Thyroid gland (tissue), 4 donors: ENCODE measurements around the gene RPAIN. TPM values are rescaled to one million over a fixed set of nuclear protein-coding genes. Genes with fewer than 3 reads are reported as not detected.

Experiments used
- DNase-seq, 2 donors: peaks; one replicate each; pipeline ENCODE4 v3.0.0-alpha.2; 2019
- H3K27ac ChIP-seq, 3 donors: fragments of 200-600 bp; sonication (generic); 1 replicate in 2 of 3; 2 replicates in 1 of 3; pipeline ENCODE4 v1.5.1; 2016 to 2019; ENCODE audit warnings: mild to moderate bottlenecking in 1 of 3, moderate library complexity in 1 of 3
- H3K27me3 ChIP-seq: fragments of 200-600 bp; sonication (generic); one replicate; pipeline ENCODE4 v1.5.1; 2019
- H3K36me3 ChIP-seq, 2 donors: fragments of 200-600 bp; sonication (generic); one replicate each; pipeline ENCODE4 v1.5.1; 2016 to 2019
- H3K4me1 ChIP-seq, 2 donors: fragments of 200-600 bp; sonication (generic); one replicate each; pipeline ENCODE4 v1.5.1; 2017 to 2019
- H3K4me3 ChIP-seq, 3 donors: fragments of 200-600 bp; sonication (generic); replicated peaks in 1 of 3; 1 replicate in 2 of 3; 2 replicates in 1 of 3; pipeline ENCODE4 v1.5.1; 2016; ENCODE audit warnings: mild to moderate bottlenecking in 1 of 3
- H3K9me3 ChIP-seq: fragments of 200-600 bp; sonication (generic); one replicate; pipeline ENCODE4 v1.5.1; 2017
- POLR2A ChIP-seq, 2 donors: fragments of 450-650 bp; IDR thresholded peaks; one replicate each; pipeline ENCODE4 v1.6.1; 2017; ENCODE audit warnings: antibody characterized with exemption in 2 of 2, mild to moderate bottlenecking in 2 of 2, moderate library complexity in 1 of 2
- WGBS, 2 donors: methylation state at CpG; one replicate each; pipeline ENCODE4 v1.1.5; 2017; 5-methylcytosine and 5-hydroxymethylcytosine counted together
- intact Hi-C: fragments of 100-400 bp; cut with DNase I; formaldehyde crosslinking; loops from one replicate; pipeline ENCODE4 v1.15.1; 2023
- total RNA-seq, 4 donors: library from RNA; depleted of rRNA; stranded (reverse); fragments of >200 nt; gene quantifications; one replicate each; pipeline ENCODE4 v1.2.3, GENCODE V29; 2016
- TF ChIP-seq, protein P1 (sequence below), 6 experiments: fragments of 200-600 bp in 3 of 6; fragments of 450-650 bp in 3 of 6; sonication (generic) in 3 of 6; IDR thresholded peaks; one replicate each; pipeline ENCODE4 v1.5.1; 2016 to 2019; ENCODE audit warnings: antibody characterized with exemption in 6 of 6, mild to moderate bottlenecking in 2 of 6, inconsistent platforms in 1 of 6, moderate library complexity in 1 of 6

Gene RPAIN
- total RNA-seq, 4 donors from 2014 or later = 33.9 to 67.1 (median 49.4) TPM

DNA sequence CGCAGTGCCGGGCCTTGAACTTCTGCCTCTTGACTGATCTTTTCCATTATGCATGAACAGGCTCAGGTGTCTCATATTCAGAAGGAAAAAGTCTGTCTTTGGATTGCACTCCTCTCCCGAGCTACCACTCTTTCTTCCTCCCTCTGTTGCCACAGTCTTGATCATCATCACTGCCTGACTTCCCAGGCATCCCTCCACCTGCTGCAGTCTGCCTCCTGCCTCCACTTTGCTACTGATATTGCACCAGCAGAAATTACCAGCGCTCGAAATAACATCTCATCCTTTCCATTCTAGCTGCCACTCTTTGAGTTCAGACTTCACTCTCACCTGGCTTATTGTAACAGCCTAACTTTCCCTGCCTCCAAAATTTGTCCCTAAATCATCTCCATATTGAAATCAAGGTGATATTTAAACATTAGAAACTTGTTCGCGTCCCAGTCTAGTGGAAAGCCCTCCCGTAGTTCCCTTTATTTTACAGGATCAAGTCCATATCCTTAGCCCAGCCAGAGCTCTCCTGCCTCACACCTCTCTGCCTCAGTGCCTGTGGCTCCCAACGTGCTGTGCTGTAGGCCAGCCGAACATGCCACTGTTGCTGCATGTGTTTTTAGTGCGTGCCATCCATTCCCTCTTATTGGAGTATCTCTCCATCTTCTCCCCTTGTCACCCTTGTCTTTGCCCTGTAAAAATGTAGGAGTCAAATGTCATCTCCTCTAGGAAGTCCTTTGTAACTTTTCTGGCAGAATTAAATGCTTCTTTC is 40.5 kb upstream of the RPAIN start:
- WGBS, 2 donors = 90 to 91% methylated on average over 11 of the region's 11 CpGs
- DNase-seq = no peak
- intact Hi-C loops = no loop called here

DNA sequence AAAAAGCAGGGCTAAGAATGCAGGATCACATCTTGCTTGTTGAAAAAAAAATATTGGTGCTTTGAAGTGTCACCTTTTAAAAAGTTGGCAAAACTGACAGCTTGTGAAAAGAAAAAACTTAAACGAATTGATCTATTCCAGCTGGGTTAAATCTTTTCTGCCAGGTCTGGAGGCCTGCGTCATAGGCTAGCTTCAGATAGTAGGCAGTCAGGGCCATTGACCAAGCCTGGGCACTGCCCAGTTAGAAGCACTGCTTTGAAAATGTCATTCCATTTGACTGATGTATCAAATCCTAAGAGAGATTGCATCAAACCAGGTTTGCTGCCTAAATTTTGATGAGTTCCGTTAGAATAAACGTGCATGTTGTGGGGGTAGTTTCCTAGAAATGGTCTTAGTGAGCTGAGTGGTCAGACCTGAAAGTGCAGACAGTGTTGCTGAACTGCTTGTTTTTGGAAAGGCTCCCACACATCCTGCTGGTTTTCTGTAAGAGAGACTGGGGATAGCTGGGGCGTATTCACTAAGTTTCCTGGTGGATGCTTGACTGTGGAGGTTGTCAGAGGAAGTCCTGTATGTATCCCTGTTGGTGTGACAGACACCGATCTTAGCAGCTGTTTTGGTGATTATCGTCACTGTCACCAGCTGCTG is 39.4 kb upstream of the RPAIN start:
- peaks cover 69 to 87% of the 10 kb centered on the region in 2 donors for H3K36me3 ChIP-seq
- H3K27me3 ChIP-seq = no peaks in the 10 kb centered on the region
- H3K27ac ChIP-seq = no peak overlapping the region
- intact Hi-C loops = no loop called here
- no peaks in the 10 kb centered on the region for H3K9me3 ChIP-seq
- DNase-seq = no peak
- TF ChIP-seq, protein P1, sequence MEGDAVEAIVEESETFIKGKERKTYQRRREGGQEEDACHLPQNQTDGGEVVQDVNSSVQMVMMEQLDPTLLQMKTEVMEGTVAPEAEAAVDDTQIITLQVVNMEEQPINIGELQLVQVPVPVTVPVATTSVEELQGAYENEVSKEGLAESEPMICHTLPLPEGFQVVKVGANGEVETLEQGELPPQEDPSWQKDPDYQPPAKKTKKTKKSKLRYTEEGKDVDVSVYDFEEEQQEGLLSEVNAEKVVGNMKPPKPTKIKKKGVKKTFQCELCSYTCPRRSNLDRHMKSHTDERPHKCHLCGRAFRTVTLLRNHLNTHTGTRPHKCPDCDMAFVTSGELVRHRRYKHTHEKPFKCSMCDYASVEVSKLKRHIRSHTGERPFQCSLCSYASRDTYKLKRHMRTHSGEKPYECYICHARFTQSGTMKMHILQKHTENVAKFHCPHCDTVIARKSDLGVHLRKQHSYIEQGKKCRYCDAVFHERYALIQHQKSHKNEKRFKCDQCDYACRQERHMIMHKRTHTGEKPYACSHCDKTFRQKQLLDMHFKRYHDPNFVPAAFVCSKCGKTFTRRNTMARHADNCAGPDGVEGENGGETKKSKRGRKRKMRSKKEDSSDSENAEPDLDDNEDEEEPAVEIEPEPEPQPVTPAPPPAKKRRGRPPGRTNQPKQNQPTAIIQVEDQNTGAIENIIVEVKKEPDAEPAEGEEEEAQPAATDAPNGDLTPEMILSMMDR (IDR thresholded peaks at IDR 0.05) = no peak
- no peak for TF ChIP-seq POLR2A (IDR thresholded peaks at IDR 0.05)
- 84 to 88% methylated on average over 6 to 7 of the region's 7 CpGs for WGBS, 2 donors
- no peaks in the 10 kb centered on the region for H3K4me1 ChIP-seq
- H3K4me3 ChIP-seq = no peak overlapping the region

More for the DNA sequence above, 40.5 kb upstream of the RPAIN start:
- no peaks in the 10 kb centered on the region for H3K9me3 ChIP-seq
- H3K36me3 ChIP-seq = peaks cover 61 to 82% of the 10 kb centered on the region in 2 donors
- no peak overlapping the region for H3K27ac ChIP-seq
- H3K4me1 ChIP-seq = no peaks in the 10 kb centered on the region
- no peaks in the 10 kb centered on the region for H3K27me3 ChIP-seq
- no peak overlapping the region for H3K4me3 ChIP-seq
- TF ChIP-seq, protein P1 (IDR thresholded peaks at IDR 0.05) = no peak
- TF ChIP-seq POLR2A (IDR thresholded peaks at IDR 0.05) = no peak

DNA sequence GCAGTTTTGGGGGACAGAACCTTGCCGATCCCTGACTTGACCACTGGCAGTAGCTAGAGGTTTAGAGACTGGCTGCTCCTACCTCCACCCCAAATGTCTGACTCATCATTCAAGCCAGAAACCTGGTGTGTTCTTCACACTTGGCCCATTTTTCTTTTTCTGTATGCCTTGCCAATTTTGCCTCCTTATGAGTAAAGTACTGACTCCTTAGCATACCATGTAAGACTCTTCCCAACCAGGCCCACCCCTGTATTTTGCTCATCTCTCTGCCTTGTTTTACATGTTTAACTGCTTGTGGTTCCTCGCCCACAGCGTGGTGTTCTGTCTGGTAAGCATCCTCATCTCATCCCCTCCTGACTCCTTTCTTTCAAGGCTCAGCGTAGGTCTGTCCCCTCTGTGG is 38.4 kb upstream of the RPAIN start:
- Histone ChIP-seq H3K4me3 (no peak overlapping the region), H3K27ac (no peak overlapping the region), H3K9me3 (no peaks in the 10 kb centered on the region), H3K36me3 (peaks cover 76 to 92% of the 10 kb centered on the region in 2 donors), H3K27me3 (no peaks in the 10 kb centered on the region), H3K4me1 (no peaks in the 10 kb centered on the region)
- intact Hi-C loops = no loop called here
- WGBS, 2 donors = 98 to 99% methylated on average over 4 of the region's 4 CpGs
- no peak for DNase-seq
- no peak for TF ChIP-seq POLR2A (IDR thresholded peaks at IDR 0.05)
- TF ChIP-seq, protein P1 (IDR thresholded peaks at IDR 0.05) = no peak

DNA sequence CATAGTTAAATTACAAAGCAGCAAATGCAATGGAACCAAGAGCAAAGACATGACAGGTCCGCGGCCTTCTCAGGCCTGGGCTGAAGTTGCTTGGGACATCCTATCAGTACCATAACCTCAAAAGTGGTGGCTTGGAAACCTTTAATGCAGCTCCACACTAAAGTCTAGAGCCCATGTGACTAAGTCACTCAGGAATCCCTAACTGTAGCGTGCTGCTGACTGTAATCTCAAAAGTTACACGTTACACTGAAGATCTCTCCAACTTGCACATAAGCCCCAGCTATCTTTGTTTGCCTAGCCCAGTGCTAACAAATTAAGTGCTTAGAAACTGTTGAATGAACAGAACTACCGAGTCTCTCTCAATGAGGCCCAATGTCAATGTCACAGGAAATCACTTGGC is 28.3 kb upstream of the RPAIN start:
- H3K36me3 ChIP-seq = peaks cover 77 to 84% of the 10 kb centered on the region in 2 donors
- no peaks in the 10 kb centered on the region for H3K9me3 ChIP-seq
- TF ChIP-seq, protein P1 (IDR thresholded peaks at IDR 0.05) = no peak
- TF ChIP-seq POLR2A (IDR thresholded peaks at IDR 0.05) = no peak
- WGBS, 2 donors = 90 to 94% methylated on average over 5 of the region's 5 CpGs
- no peaks in the 10 kb centered on the region for H3K27me3 ChIP-seq
- no peaks in the 10 kb centered on the region for H3K4me1 ChIP-seq
- no peak overlapping the region for H3K27ac ChIP-seq
- H3K4me3 ChIP-seq = no peak overlapping the region
- DNase-seq = no peak
- intact Hi-C loops = no loop called here

DNA sequence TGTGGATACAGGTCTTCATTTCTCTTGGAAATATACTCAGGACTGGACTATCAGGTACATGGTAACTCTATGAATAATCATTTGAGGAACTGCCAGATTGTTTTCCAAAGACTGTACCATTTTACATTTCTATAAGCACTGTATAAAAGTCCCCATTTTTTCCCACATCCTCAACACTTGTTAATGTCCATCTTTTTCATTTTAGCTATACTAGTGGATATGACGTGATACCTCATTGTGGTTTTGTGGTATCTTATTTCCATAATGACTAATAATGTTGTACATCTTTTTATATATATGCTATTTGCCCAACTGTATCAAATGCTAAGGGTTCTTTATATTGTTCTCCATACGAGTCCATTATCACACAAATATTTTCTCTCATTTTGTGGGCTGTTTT is 23.4 kb upstream of the RPAIN start:
- no peaks in the 10 kb centered on the region for H3K27me3 ChIP-seq
- intact Hi-C loops = no loop called here
- TF ChIP-seq, protein P1 (IDR thresholded peaks at IDR 0.05) = no peak
- TF ChIP-seq POLR2A (IDR thresholded peaks at IDR 0.05) = no peak
- DNase-seq = no peak
- no peaks in the 10 kb centered on the region for H3K9me3 ChIP-seq
- WGBS, 2 donors = 94 to 96% methylated on average over 2 of the region's 2 CpGs
- no peak overlapping the region for H3K27ac ChIP-seq
- peaks cover 66 to 90% of the 10 kb centered on the region in 2 donors for H3K36me3 ChIP-seq
- no peak overlapping the region for H3K4me3 ChIP-seq
- H3K4me1 ChIP-seq = no peaks in the 10 kb centered on the region
